ENCODE measurements around the gene THAP7. TPM values are rescaled to one million over a fixed set of nuclear protein-coding genes. Genes with fewer than 3 reads are reported as not detected.

Gene THAP7
- total and polyA plus RNA-seq, 2 of the 13 experiments (the other 11 are each of a cell fraction or from before 2014, with no cell fraction given), result 13.0 to 25.5 TPM

GRCh38 chr22:20965104-20965887, 36.6 kb downstream of the THAP7 start (continued):
- TF ChIP-seq FOXP4 (CRISPR knock-in tag; IDR thresholded peaks at IDR 0.05), result no peak
- TF ChIP-seq KAT8 (CRISPR knock-in tag; IDR thresholded peaks at IDR 0.05), result 0 out of 2 replicates have a peak, but pooled peaks have one; percentile 30
- no peak for TF ChIP-seq DZIP1 (CRISPR knock-in tag; IDR thresholded peaks at IDR 0.05)
- peak; percentile 77 for TF ChIP-seq RBFOX2 (IDR thresholded peaks at IDR 0.05; ENCODE audit: low read depth, low read length)
- TF ChIP-seq KLF12 (CRISPR knock-in tag; IDR thresholded peaks at IDR 0.05; ENCODE audit: borderline replicate concordance), result no peak
- TF ChIP-seq UBTF (CRISPR knock-in tag; IDR thresholded peaks at IDR 0.05), result 0 out of 2 replicates have a peak, but pooled peaks have one; percentile 30
- 0 out of 2 replicates have a peak, but pooled peaks have one; percentile 39 for TF ChIP-seq ZNF552 (CRISPR knock-in tag; IDR thresholded peaks at IDR 0.05; ENCODE audit: borderline replicate concordance)
- TF ChIP-seq ZNF891 (CRISPR knock-in tag; IDR thresholded peaks at IDR 0.05), result peak; percentile 72
- TF ChIP-seq NFE2L1 (CRISPR knock-in tag; IDR thresholded peaks at IDR 0.05; ENCODE audit: borderline replicate concordance), result no peak
- 0 out of 2 replicates have a peak, but pooled peaks have one; percentile 17 for TF ChIP-seq ZNF772 (CRISPR knock-in tag; IDR thresholded peaks at IDR 0.05)
- no peak for TF ChIP-seq NCOA5 (CRISPR knock-in tag; IDR thresholded peaks at IDR 0.05)
- 0 out of 2 replicates have a peak, but pooled peaks have one; percentile 29 for TF ChIP-seq TIGD3 (CRISPR knock-in tag; IDR thresholded peaks at IDR 0.05; ENCODE audit: borderline replicate concordance)
- TF ChIP-seq GTF2F1 (IDR thresholded peaks at IDR 0.05; ENCODE audit: low read length), result no peak
- peak; percentile 20 for TF ChIP-seq HNRNPLL (IDR thresholded peaks at IDR 0.05; ENCODE audit: low read depth, low read length, poor library complexity, severe bottlenecking)
- TF ChIP-seq ZBTB7A (CRISPR knock-in tag; IDR thresholded peaks at IDR 0.05), result no peak
- no peak for TF ChIP-seq TP53 (CRISPR knock-in tag; conservative IDR thresholded peaks at IDR 0.05)
- peak; percentile 39; the same call in 1 of the 2 replicates for TF ChIP-seq ZNF782 (CRISPR knock-in tag; IDR thresholded peaks at IDR 0.05; ENCODE audit: borderline replicate concordance)
- 0 out of 2 replicates have a peak, but pooled peaks have one; percentile 53 for TF ChIP-seq ZBTB2 (CRISPR knock-in tag; IDR thresholded peaks at IDR 0.05; ENCODE audit: low read depth)
